Measurements from ENCODE around the gene CTNNBL1. TPM values are rescaled to one million over a fixed set of nuclear protein-coding genes. Genes with fewer than 3 reads are reported as not detected.
A peak's percentile ranks its signal among the peaks of the same experiment; 100 is the strongest.

Gene CTNNBL1
- total and polyA plus RNA-seq, 2 donors (not counting 3 experiments of a cell fraction or from before 2014, with no cell fraction given), result 20.8 to 60.2 TPM

DNA sequence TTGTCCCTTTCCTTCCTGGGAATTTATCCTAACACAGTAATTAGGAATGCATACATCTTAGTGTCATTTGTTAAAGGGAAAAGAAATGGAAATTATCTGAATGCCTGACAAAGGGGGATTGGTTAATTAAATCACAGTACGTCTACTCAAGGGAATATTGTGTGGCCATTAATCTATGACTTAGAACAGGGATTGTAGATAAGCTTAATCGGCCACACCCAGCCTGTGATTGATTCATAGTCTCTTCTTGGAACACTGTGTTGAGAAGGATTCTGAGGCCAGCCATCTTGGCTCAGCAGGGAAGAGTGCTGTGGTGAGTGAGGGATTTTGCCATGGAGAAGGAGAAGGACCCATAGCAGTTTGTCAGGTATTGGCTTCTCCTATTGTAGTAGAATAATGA lies 50.5 kb downstream of the CTNNBL1 start:
- H4K20me1 ChIP-seq (replicated peaks; ENCODE audit: control insufficient read depth, extremely low read depth, insufficient read depth, low read length), result no peaks in the 10 kb centered on the region
- dilution Hi-C loops (cut with MboI; ENCODE audit: extremely low pct_ligation_motif_present, low sequenced_read_pairs), result no loop called here
- intact Hi-C loops (cut with micrococcal nuclease), result no loop called here
- no peak overlapping the region for H2AFZ ChIP-seq (ENCODE audit: low read depth, low read length)
- no peak overlapping the region for H3K4me3 ChIP-seq (replicated peaks in 1 of 3; ENCODE audit: insufficient read depth in 1 of 3, low read depth in 1 of 3, low read length in 3 of 3)
- H3K4me2 ChIP-seq (ENCODE audit: insufficient read depth, low read length), result no peak overlapping the region
- no peaks in the 10 kb centered on the region for H3K9me3 ChIP-seq (replicated peaks; ENCODE audit: control insufficient read depth, insufficient read depth, low read length)
- H3K9ac ChIP-seq (replicated peaks; ENCODE audit: extremely low read depth, insufficient read depth, low read length), result no peak overlapping the region
- DNase-seq (ENCODE audit: low read depth, low spot score) (no peak), FAIRE-seq (no peak)
- CTCF ChIA-PET, result no interaction called here
- no peaks in the 10 kb centered on the region for H3K4me1 ChIP-seq (ENCODE audit: control insufficient read depth, extremely low read depth, insufficient read depth, low read length)
- no peaks in the 10 kb centered on the region for H3K79me2 ChIP-seq (ENCODE audit: control insufficient read depth, insufficient read depth, low read length)
- TF ChIP-seq EZH2 (IDR thresholded peaks at IDR 0.05; ENCODE audit: borderline replicate concordance, low read depth, low read length, severe bottlenecking) (no peak), POLR2AphosphoS5 (IDR thresholded peaks at IDR 0.05; ENCODE audit: insufficient read depth, low read depth, low read length) (no peak), POLR2A (IDR thresholded peaks at IDR 0.05; ENCODE audit: low read depth, low read length) (no peak), MYC (IDR thresholded peaks at IDR 0.05; ENCODE audit: low read depth, low read length) (no peak), FOS (IDR thresholded peaks at IDR 0.05; ENCODE audit: borderline replicate concordance, insufficient read depth, low read length) (no peak), GATA2 (IDR thresholded peaks at IDR 0.05; ENCODE audit: insufficient read depth, insufficient read length, low read depth, low read length) (no peak)
- peaks cover 0 to 2% of the 10 kb centered on the region in 2 experiments for H3K36me3 ChIP-seq (ENCODE audit: control insufficient read depth in 2 of 2, extremely low read depth in 1 of 2, insufficient read depth in 2 of 2, low read length in 2 of 2)
- H3K27ac ChIP-seq (ENCODE audit: insufficient read depth, low read depth, low read length), result no peak overlapping the region
- BruUV-seq (replicated peaks), result no TSS peak
- no peaks in the 10 kb centered on the region for H3K27me3 ChIP-seq (ENCODE audit: control insufficient read depth in 2 of 2, insufficient read depth in 2 of 2, low read length in 2 of 2)
- no peaks in the 10 kb centered on the region for H3K9me1 ChIP-seq (replicated peaks; ENCODE audit: control insufficient read depth, extremely low read depth, insufficient read depth, low read length)
- POLR2A ChIA-PET, result no interaction called here

- no peak overlapping the region for H3K27ac ChIP-seq (ENCODE audit: insufficient read depth, low read depth, low read length)
- ChIA-PET POLR2A (no interaction called here), CTCF (interaction anchor here (0.7 kb wide), 1 partner anchor 10 kb away, joined by 3 read pairs; no protein-coding TSS in a partner anchor)
- no peaks in the 10 kb centered on the region for H3K9me3 ChIP-seq (replicated peaks; ENCODE audit: control insufficient read depth, insufficient read depth, low read length)
- BruUV-seq (replicated peaks), result no TSS peak
- no peaks in the 10 kb centered on the region for H4K20me1 ChIP-seq (replicated peaks; ENCODE audit: control insufficient read depth, extremely low read depth, insufficient read depth, low read length)
- H2AFZ ChIP-seq (ENCODE audit: low read depth, low read length), result no peak overlapping the region
- no peak for TF ChIP-seq FOS (IDR thresholded peaks at IDR 0.05; ENCODE audit: borderline replicate concordance, insufficient read depth, low read length)
- no peak for TF ChIP-seq EZH2 (IDR thresholded peaks at IDR 0.05; ENCODE audit: borderline replicate concordance, low read depth, low read length, severe bottlenecking)
- TF ChIP-seq, protein P1, sequence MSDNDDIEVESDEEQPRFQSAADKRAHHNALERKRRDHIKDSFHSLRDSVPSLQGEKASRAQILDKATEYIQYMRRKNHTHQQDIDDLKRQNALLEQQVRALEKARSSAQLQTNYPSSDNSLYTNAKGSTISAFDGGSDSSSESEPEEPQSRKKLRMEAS (IDR thresholded peaks at IDR 0.05; ENCODE audit: insufficient read depth, insufficient read length), result no peak
- no peak for TF ChIP-seq POLR2AphosphoS5 (IDR thresholded peaks at IDR 0.05; ENCODE audit: insufficient read depth, low read depth, low read length)
- TF ChIP-seq CTCF (IDR thresholded peaks at IDR 0.05; ENCODE audit: extremely low read depth in 1 of 2, insufficient read depth in 1 of 2, low read depth in 1 of 2, low read length in 2 of 2), result no peak
- no peak for TF ChIP-seq POLR2A (IDR thresholded peaks at IDR 0.05; ENCODE audit: low read depth, low read length)
- no peak for TF ChIP-seq JUN (IDR thresholded peaks at IDR 0.05; ENCODE audit: borderline replicate concordance, insufficient read depth, insufficient read length, low read depth)
- TF ChIP-seq MYC (IDR thresholded peaks at IDR 0.05; ENCODE audit: low read depth, low read length), result no peak
- no peak for TF ChIP-seq GATA2 (IDR thresholded peaks at IDR 0.05; ENCODE audit: insufficient read depth, insufficient read length, low read depth, low read length)
- H3K9ac ChIP-seq (replicated peaks; ENCODE audit: extremely low read depth, insufficient read depth, low read length), result no peak overlapping the region
- H3K27me3 ChIP-seq (ENCODE audit: control insufficient read depth in 2 of 2, insufficient read depth in 2 of 2, low read length in 2 of 2), result no peaks in the 10 kb centered on the region
- no peak for FAIRE-seq
- intact Hi-C loops (cut with micrococcal nuclease), result no loop called here
- dilution Hi-C loops (cut with MboI; ENCODE audit: extremely low pct_ligation_motif_present, low sequenced_read_pairs), result no loop called here
- no peaks in the 10 kb centered on the region for H3K9me1 ChIP-seq (replicated peaks; ENCODE audit: control insufficient read depth, extremely low read depth, insufficient read depth, low read length)
- no peaks in the 10 kb centered on the region for H3K79me2 ChIP-seq (ENCODE audit: control insufficient read depth, insufficient read depth, low read length)
- H3K4me3 ChIP-seq (replicated peaks in 1 of 3; ENCODE audit: insufficient read depth in 1 of 3, low read depth in 1 of 3, low read length in 3 of 3), result no peak overlapping the region
- DNase-seq (ENCODE audit: low read depth, low spot score), result peak; percentile 35
- peaks cover 0 to 2% of the 10 kb centered on the region in 2 experiments for H3K36me3 ChIP-seq (ENCODE audit: control insufficient read depth in 2 of 2, extremely low read depth in 1 of 2, insufficient read depth in 2 of 2, low read length in 2 of 2)
- H3K4me2 ChIP-seq (ENCODE audit: insufficient read depth, low read length), result no peak overlapping the region
- H3K4me1 ChIP-seq (ENCODE audit: control insufficient read depth, extremely low read depth, insufficient read depth, low read length), result no peaks in the 10 kb centered on the region
These were observed 51.7 kb downstream of the CTNNBL1 start for GRCh38 chr20:37745553-37745952.
